ENCODE data around the gene MTUS2.
"Not testable (repeated sequence)": the region's sequence is repeated elsewhere in the genome, so short reads cannot be mapped to it uniquely, and the experiment has no call there.

The MTUS2 gene

GRCh38 chr13:29382021-29382420 is 561.9 kb downstream of the MTUS2 start:
- in situ Hi-C loops (cut with MboI; ENCODE audit: low sequenced_read_pairs), result no loop called here

GRCh38 chr13:29383476-29383875 is 563.3 kb downstream of the MTUS2 start:
- in situ Hi-C loops (cut with MboI; ENCODE audit: low sequenced_read_pairs), result no loop called here

DNA sequence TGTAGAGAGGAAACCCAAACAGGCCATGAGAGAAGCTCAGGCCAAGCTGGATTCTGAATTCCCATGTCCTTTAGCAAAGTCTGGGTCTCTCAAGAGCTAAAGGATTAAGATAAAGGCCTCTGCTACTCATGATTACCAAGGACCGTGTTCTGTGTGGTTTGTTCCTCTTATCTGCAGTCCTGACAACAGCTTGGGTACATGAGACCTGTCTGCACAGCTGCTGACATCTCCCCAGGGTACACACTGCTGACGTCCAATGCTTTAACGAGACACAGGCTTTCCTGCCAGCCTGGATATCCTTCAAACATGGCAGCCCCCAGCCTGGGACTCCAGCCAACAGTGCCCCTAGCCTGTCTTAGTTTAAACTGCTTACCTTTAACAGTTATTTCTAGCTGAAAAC is 564.3 kb downstream of the MTUS2 start:
- in situ Hi-C loops (cut with MboI; ENCODE audit: low sequenced_read_pairs), result no loop called here

- in situ Hi-C loops (cut with MboI; ENCODE audit: low sequenced_read_pairs), result no loop called here
Observed at GRCh38 chr13:29384871-29385270, 564.7 kb downstream of the MTUS2 start.

DNA sequence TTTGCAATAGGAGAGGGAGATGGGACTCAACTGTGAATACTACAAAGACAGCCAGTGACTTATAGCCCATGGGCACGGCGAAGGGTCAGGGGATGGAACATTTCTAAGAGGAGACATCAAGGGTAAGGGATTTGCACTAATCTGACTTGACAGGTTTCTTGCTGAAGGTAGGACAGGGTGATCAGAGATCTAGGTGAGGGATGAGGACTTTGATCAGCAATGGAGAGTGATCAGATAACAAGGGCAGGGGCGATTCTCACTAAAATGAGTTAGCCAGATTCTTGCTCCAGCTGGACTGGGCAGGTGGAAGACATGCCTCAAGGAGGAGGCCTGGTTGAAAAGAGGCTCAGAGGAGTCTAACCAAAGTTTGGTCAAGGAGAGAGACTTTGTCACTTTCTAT is 566.1 kb downstream of the MTUS2 start:
- in situ Hi-C loops (cut with MboI; ENCODE audit: low sequenced_read_pairs), result no loop called here

GRCh38 chr13:29390598-29390997 is 570.5 kb downstream of the MTUS2 start:
- in situ Hi-C loops (cut with MboI; ENCODE audit: low sequenced_read_pairs), result not testable (repeated sequence)

DNA sequence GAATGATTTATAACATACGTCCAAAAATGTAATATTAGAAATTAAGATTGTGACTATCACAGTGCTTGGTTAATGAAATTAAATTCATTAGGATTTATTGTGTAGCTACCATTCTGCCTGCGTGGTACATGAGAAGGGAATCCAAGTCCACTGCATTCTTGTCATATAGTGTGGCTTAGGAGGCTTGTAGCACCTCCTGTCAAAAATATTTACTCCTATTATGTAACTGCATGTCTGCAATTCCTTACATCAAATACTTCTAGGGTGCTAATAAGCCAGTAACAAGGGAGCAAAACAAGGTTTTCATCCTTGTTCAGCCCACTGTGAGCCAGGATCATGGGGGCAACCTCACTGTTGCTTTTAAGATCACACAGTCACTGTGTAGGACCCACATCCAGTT is 576.3 kb downstream of the MTUS2 start:
- in situ Hi-C loops (cut with MboI; ENCODE audit: low sequenced_read_pairs), result no loop called here

DNA sequence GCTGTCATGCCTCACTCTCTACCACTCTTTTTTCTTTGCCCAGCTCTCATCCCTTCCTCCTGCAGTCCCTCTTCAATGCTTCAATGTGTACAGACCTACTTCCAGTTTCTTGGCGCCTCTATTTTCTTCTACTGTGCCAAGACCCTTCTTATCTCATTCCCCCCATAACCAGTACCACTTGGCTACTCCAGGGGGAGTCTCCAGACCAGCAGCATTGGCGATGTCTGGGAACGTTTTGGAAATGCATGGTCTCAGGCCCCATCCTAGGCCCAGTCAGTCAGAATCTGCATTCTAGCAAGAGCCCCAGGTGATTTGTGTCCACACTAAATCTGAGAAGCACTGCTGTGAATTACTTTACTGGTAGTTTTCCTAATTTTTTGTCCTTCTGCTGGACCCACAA is 577.1 kb downstream of the MTUS2 start:
- in situ Hi-C loops (cut with MboI; ENCODE audit: low sequenced_read_pairs), result no loop called here

GRCh38 chr13:29402166-29402636 is 582.1 kb downstream of the MTUS2 start:
- in situ Hi-C loops (cut with MboI; ENCODE audit: low sequenced_read_pairs), result no loop called here

GRCh38 chr13:29405401-29405800 is 585.3 kb downstream of the MTUS2 start:
- in situ Hi-C loops (cut with MboI; ENCODE audit: low sequenced_read_pairs), result no loop called here

- in situ Hi-C loops (cut with MboI; ENCODE audit: low sequenced_read_pairs), result no loop called here
Observed at GRCh38 chr13:29411481-29411880, 591.3 kb downstream of the MTUS2 start.

DNA sequence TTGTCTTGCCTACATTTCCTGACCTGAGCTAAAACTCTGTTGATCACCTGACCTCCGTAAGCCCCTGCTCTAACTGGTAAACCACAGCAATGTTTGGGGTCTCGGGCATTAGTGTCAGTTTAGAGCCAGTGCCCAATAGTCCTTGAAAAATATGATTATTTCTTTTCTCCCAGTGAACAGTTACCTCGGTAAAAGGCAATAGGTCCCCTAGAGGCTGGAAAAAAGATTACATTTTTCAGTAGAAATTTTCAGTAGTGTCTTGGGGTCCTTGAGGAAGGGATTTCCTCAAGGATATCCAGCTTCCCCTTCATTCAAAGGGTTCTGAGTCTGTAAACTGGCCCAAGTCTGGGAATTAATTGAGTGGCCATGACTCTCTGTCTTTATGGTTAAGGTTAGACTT is 597.9 kb downstream of the MTUS2 start:
- in situ Hi-C loops (cut with MboI; ENCODE audit: low sequenced_read_pairs), result no loop called here

- in situ Hi-C loops (cut with MboI; ENCODE audit: low sequenced_read_pairs), result no loop called here
Observed at GRCh38 chr13:29421118-29421517, 601.0 kb downstream of the MTUS2 start.

- in situ Hi-C loops (cut with MboI; ENCODE audit: low sequenced_read_pairs), result no loop called here
Observed at GRCh38 chr13:29422015-29422414, 601.9 kb downstream of the MTUS2 start.

GRCh38 chr13:29423050-29423449 is 602.9 kb downstream of the MTUS2 start:
- in situ Hi-C loops (cut with MboI; ENCODE audit: low sequenced_read_pairs), result no loop called here

GRCh38 chr13:29427937-29428309 is 607.8 kb downstream of the MTUS2 start:
- in situ Hi-C loops (cut with MboI; ENCODE audit: low sequenced_read_pairs), result no loop called here

DNA sequence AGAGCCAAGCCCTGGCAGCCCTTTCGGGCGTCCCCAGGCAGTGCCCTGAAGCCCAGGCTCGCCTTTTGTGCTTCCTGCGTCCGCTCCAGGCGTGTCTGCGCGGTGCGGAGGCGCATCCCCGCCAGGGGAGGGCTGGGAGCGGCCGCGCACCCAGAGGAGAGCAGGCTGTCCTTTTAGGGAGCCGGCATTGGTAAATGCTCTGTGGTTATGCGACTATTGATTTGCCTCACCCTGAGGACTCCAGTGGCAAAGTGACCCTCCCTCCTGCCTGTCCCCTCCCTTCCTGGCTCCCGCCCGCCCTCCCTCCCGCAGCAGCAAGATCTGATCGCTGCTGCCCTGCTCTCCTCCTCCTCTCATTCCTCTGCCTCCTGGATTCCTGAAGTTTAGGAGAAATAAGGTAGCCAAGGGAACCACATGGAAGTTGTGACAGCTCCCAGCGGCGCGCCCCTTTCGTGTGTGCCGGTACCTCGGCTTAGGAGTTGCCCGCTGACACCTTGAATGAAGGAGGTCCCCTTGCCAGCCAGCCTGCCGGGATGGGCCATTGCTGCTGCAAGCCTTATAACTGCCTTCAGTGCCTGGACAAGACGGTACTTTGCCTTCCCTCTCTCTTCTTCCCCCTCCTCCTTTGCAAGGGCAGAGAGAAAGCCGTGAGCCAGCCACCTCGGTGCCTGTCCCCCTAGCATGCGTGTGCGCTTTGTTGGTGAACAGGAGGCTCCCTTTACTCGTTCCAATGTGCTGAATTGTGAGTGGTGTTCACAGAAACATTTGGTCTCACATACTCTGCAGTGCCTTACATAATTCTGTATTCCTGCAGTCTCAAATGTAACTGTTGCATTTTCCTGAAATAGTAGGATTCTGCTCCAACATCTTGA is 608.4 kb downstream of the MTUS2 start:
- in situ Hi-C loops (cut with MboI; ENCODE audit: low sequenced_read_pairs), result no loop called here

DNA sequence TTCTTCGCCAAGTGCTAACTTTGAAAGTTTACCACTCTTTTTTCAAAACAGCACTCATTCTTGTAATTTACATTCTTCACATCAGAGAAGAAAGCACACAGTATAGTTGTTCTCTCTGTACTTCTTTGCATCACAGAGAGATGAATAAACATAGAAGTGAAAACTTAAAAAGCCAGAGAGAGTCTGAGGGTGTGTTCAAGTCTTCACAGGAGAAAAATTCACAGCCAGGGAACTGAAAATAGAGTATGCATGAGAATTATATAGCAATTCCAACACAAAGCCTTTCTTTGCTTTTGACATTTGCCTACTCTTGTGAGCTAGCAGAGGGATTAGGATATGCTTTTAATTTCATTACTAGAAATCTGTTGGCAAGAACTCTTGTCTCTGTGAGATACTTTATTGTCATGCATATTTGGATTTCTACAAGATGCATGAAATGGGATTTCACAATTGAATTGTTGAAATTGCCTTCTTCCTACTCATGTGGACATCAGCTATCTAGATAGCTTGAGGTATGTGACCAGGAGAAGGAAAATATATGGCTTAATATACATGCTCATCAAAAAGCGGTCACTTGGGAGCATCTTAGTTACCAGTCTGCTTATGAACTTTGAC is 609.3 kb downstream of the MTUS2 start:
- in situ Hi-C loops (cut with MboI; ENCODE audit: low sequenced_read_pairs), result no loop called here

DNA sequence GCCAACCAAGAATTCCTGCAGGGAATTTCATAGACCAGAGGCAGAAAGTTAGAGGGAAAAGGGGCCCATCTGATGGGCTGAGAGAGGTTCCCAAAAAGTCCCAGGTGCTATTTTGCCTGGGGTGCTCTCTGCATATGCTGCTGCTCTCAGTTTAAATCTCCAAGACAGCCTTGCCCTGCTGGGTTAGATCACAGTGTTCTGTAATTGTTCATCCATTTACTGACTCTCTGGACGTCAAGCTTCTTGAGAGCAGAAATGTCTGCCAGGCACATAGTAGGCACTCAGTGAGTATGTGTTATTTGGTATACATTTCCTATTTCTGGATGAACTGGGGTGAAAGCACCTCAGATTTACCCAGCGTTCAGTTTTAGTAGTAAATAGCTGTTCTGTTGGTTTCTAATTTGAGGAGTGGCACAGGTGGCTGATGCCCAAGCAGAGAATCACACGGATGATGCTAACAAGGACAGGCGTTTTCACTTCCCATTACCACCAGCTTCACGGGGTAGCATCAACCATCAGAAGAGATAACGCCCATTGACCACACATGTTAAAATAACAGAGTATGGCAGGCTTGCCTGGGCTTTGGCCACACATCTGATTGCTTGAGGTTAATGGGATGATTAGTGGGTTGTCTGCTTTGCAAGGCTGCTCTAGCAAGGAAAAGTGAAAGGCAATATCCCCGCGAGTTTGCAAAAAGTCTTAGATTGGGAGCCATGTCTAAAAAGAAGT is 614.2 kb downstream of the MTUS2 start:
- in situ Hi-C loops (cut with MboI; ENCODE audit: low sequenced_read_pairs), result no loop called here

- in situ Hi-C loops (cut with MboI; ENCODE audit: low sequenced_read_pairs), result no loop called here
Observed at GRCh38 chr13:29435125-29435911, 615.2 kb downstream of the MTUS2 start.

GRCh38 chr13:29436291-29436690 is 616.2 kb downstream of the MTUS2 start:
- in situ Hi-C loops (cut with MboI; ENCODE audit: low sequenced_read_pairs), result no loop called here

Measured in hTERT RPE-1 (cell line).